GM19467 (cell line): Measurements from ENCODE around the gene LHX8.
"Not testable (repeated sequence)": the region's sequence is repeated elsewhere in the genome, so short reads cannot be mapped to it uniquely, and the experiment has no call there.

Experiments
- ATAC-seq: cut with Tn5 transposase; IDR thresholded peaks from one replicate; pipeline ENCODE4 v1.9.1; 2021; ENCODE audit warnings: mild to moderate bottlenecking, moderate library complexity; ENCODE audit not compliant: unreplicated experiment

Gene LHX8

DNA sequence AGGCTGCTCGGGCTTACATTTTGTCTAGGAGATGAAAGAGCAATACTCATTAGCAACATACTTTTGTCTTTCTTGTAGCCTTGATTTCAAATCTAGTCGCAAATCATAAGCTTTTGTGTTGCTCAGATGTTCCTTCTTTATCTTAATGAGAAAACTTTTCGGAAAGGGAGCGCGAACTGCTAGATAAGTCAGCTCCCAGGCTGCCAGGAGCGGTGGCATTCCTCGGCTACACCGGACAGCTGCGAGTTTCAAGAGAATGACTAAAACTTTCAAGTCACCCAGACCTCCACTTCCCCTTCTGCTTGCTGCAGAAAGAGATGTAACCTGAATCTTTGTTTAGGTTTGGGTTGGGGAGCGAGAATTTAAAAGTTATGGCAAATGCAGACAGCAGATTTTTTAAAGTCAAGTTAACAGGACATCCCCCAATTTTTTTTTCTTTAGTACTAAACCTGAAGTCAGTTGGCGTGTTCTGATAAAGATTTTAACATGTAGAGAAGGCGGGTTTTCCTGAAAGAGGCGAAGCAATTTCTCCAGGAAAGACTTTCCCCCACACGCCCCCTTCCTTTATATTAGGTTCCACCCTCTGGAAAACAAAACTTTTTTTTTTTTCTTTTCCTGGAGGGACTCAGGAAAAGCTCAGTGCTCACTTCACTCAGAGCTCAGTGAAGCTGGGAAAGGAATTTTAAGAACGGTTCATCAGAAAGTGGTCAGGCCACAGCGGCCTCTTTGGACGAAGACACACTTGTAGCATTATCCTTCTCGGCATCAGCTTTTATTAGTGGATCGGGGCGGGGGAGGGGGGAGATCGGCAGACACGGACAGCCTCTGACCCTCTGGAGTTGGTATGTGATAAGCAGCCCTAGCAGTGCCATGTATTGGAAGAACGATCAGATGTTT lies at the start of gene LHX8:
Gene LHX8, plus strand, starts transcription at position 639 of the 897 bp plus-strand sequence. CDS start 2,227 bp downstream, outside the sequence.
- ATAC-seq: no peak

DNA sequence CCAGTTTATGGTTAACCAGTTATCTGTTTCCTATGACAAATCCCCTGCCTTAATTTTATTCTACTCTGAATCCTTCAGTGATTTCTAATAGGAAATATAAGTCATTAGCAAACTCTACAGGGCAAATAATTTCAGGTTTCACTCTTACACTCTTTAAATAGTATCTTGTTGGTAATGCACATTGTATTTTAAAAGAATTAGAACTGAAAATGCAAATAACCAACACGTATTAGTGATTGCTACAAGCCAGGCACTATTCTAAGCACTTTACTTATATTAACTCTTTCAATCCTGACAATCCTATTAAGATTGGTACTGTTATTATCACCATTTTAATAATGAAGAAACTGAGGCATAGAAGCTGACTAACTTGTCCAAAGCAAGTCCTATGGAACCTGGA lies 48.3 kb upstream of the LHX8 start:
- no peak for ATAC-seq

DNA sequence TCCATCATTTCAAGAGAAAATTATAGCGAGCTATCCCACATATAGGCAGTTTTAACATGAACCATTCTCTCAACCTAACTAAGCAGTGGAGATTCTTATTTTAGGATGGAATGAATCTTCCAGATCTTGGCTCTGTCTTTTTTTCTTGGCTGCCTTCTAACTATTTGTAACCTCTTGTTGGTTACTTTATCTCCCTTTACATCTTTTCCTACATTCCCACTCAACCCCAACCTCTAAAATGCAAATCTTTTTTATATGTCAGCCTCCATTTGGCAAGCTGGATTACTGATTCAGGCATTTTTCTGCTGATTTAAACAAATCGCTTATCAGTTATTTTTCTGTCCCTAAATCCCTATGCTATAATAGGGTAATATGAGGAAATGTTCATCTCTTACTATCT lies 46.9 kb upstream of the LHX8 start:
- ATAC-seq: no peak

DNA sequence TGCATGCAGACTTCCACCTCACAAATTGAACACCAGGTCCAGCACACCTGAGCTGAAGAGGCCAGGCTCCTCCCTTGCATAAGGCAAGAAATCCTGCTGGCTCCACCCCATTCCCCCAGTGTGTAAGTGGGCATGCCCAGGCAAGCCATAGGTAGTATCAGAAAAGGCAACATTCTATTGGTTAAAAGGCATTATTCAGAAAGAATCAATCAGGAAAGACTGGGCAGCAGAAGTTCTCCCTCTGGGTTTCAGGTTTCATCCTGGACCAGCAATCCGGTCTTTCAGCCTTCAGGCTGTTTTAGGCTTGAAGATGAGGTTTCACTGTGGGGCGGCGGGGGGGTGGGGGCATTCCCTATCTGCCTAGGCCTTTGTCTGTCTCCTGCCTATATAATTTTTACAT lies 42.0 kb upstream of the LHX8 start:
- ATAC-seq: no peak

DNA sequence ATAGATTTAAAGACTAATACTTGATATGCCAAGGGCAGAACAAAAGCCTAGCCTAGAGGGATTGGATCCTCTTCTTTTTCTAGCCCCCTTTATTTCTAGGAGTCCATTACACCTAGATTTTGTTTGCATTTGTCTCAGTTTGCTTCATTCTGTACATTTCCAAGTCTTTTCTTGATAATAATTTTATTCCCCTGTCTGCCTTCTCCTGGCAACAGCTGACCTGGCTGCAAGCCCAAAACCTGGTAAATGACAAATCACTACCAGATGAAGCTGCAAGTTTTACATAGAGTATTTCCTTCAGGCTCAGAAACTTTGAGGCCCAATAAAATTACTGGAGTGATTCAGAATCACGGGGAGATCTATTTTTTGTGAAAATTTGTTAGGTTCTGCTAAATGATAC lies 36.5 kb upstream of the LHX8 start:
- ATAC-seq: no peak

DNA sequence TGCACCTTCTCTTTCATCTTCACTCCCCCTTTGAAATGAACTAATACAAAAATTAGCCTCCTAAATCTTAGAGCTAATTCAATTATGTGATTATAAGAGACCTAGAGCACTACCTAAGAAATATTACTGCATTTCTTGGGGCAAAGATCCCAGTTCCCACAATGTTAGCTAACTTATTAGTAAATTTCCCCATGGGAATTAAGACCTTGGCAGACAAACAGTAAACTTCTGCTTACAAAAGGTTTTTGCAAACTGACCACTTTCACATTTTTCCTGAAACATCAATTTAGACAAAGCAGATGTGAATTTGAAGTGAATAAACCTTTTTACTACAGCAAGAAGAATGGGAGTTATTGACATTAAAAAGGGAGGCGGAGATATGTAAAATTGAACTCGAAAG lies 34.6 kb upstream of the LHX8 start:
- ATAC-seq: no peak

DNA sequence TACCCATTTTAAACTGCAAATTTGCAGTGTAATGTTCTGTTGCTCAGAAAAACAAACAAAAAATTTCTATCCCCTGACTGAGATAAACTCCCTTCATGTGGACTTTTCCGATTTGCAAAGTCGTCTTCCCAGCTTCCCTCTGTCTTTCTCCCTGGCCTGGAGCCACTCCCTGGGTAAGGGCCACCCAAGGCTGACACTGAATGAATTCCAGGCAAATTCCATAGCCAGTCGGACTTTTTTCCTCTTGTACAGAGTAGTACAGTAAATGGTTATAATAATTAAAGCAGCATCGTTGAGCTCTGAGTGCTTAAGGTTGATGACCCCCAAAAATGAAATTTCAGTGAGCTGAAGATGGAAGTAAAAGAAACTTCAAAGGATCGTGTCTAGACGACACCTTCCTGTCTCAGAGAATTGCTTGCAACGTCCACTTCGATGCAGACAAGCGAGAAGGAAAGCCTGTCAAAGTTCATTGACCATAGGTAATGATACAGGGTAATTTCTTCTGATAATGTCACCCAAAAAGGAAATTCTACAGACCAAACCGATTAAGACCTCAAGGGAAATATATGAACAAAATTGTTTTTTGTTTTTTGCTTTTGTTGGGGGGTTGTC lies 33.6 kb upstream of the LHX8 start:
- no peak for ATAC-seq

DNA sequence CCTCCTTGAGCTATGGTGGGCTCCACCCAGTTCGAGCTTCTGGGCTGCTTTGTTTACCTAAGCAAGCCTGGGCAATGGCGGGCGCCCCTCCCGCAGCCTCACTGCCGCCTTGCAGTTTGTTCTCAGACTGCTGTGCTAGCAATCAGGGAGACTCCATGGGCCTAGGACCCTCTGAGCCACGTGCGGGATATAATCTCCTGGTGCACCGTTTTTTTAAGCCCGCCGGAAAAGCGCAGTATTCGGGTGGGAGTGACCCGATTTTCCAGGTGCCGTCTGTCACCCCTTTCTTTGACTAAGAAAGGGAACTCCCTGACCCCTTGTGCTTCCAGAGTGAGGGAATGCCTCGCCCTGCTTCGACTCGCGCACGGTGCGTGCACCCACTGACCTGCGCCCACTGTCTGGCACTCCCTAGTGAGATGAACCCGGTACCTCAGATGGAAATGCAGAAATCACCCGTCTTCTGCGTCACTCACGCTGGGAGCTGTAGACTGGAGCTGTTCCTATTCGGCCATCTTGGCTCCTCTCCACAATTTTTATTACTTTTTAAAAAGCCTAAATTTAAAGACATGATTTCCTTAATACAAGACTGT lies 21.7 kb upstream of the LHX8 start:
- ATAC-seq: not testable (repeated sequence)

DNA sequence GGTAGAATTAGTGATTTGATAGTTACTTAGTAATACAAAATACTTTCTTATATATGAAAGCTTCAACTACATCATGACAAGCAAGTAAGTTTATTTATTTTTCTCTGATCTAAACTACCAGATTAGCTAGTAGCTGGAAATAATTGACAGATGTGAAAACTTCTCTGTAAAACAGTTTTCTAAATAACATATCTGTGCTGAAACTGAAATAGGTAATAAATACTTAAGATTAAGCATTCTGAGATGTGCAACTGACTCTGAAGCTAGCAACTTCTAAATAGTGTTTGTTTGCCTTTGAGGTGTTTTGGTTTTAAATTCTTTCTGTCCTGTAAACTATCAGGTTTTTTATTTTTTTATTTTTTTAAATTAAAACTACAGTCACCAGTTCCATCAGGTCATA lies 18.5 kb upstream of the LHX8 start:
- peak; percentile 83 for ATAC-seq

DNA sequence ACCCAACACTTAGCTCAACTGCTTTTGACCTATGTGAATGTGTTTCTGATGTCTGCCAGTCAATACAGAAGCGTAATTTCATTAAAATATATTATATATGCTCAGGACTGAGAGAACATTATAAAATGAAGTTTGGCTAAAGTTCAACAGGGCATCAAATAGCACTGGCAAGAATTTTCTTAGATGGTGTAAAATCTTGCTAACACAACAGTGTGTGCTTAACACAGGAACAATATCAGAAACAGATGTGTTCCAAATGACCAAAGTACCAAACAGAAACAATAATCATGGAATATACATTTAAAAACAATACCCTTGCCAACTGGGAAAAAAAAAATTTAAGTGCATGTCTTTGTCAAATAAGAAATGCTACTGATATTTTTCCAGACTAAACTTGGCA lies 10.4 kb upstream of the LHX8 start:
- ATAC-seq: no peak

DNA sequence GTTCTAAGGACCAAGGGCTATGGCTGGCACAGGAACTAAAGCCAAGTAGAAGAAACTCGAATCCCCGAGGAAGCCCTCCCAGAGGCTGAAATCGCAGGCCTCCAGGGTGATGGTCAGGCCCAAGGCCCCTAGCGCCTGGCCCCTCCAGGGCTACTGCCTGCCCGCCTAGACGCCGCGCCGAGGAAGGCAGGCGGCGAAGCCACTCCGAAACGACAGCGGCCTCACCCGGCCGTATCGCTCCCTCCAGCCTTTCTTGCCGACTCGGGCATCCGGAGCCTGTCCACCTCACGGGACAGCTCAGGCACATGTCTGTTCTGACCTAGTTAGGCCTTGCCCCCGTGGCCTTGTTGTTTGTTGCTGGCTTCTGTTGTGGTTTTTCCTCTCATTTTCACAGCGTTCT lies 9.7 kb upstream of the LHX8 start:
- no peak for ATAC-seq

DNA sequence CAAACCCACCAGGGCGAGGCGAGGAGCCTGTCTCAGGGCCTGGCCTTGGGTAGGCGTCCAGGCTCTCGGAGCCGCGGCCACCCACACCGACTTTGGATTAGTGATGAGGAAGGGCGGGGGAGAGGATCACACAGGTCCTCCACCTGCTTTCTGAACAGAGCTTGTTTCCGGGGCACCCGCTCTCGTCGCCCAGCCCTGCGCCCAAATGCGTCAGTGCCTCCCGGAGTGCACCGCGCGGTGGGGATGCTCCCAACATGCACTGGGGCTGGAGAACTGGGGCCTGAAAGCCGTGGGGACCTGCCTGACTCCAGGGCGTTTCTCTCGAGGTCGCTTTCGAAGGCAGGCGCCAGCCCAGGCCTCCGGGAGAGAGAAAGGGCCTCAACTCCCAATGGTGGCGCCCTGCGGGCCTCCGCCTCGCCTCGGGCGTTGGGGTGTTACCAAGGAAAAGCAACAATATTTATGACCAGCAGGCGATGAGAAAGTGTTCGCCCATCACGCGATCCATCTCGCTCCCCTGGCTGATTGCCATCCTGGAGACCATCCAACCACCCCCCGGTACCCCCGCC lies 8.9 kb upstream of the LHX8 start:
- no peak for ATAC-seq

DNA sequence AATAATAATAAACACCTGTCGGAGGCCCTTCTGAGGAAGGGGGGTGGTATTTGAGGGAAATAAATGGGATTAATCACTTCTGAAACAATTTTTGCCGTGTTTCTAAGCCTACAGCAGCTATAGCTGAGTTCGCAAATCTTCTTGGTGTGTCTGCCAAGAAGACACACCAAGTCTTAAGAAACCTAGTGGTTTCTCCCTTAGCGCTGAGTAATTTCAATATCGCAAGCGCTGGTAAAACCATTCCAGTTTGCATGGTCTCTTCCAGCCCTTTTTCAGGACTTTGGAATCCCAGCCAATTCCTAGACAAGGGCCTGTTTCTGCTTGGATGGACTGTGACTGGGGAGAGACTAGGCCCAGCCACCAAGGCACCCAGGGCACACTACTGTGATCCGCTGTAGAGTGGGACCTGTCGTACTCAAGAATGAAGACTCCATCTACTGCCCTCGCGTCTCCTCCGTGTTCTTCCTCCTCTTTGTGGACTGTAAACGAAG lies 7.5 kb upstream of the LHX8 start:
- ATAC-seq: no peak

DNA sequence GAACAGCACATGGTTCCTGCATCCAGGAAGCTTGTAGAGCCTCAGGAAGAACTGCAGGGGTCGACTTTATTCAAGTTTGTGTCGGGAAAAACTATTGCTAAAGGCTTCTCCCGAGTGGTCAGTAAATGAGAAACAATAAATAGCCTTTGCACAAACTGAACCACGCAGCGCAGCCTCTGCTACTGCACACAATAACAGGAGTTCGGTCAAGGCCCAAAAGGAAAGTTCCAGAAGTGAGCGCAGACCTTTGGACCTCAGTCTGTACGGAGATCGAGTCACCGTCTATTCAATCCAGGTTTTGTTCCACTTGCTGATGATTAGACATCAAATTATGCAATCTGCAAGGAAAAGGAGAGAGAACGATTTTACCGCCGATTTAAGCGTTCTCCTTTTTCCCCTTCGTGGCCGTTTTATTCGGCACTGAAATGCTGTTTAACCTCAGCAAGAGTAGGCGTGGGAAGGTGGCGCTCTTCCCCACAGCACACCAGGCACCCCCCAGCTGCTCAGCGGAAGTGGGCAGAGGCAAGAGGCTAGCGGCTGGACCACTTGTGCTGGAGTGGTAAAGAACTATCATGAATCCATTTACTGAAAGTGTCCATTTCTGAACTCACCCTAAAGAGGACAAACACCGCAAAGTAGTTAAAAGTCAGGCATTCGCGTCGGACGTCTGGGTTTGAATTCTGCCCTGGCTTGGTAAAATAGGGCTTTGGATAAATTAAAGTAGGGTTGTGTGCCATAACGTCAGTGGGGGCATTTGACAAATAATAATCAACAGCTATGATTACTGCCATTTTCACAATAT lies 6.1 kb upstream of the LHX8 start:
- no peak for ATAC-seq

DNA sequence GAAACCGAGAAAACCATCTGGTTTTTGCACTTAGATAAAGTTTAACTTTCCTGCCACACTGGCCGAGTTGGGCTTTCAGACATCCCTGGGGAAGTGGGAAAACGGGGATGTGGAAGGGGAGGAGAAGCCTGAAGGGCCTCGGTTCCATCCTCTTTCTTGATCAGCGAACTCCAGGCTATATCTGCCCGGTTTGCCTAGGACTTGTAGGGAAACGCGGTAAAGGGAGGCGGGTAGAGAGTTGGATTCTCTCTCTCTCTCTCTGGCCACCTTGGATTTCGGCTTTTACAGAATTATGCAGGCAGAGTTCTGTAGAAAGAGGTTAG lies 4.6 kb upstream of the LHX8 start:
- no peak for ATAC-seq

DNA sequence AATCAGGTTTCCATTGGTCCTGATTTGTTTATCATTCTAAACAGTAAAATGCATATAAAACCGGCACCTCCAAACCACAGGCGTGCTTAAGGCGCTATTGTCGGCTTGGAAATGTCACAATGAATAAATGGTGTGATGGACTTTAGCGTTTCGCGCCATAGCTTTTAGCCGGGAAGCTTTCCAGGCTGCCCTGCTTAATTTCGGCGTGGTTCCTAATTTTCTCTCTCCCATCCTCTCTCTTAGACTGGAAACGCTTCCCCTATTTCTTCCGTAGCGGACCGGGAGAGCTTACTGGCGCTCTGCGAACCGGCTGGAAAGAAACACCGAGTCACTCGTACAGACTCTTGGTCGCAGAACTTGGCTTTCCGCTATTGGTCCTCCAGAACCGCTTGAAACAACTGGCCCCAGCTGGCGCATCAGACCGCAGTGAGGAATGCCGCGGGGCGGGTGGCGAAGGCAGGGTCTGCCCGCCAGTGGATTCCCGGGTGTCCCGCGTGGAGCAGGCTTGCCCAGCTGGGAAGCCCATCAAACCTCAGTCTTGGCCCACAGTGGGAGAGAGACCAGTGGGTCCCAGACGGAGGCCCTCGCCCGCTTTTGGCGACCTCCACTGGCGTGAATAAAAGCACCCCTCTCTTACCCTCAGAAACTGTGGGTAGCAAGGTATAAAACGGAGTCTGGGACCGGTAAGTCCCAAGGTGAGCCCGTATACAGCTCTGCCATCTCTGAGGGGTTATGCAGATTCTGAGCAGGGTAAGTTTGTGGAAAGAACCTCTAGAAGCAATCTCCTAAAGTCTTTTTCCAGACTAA lies 4.0 kb upstream of the LHX8 start:
- no peak for ATAC-seq

DNA sequence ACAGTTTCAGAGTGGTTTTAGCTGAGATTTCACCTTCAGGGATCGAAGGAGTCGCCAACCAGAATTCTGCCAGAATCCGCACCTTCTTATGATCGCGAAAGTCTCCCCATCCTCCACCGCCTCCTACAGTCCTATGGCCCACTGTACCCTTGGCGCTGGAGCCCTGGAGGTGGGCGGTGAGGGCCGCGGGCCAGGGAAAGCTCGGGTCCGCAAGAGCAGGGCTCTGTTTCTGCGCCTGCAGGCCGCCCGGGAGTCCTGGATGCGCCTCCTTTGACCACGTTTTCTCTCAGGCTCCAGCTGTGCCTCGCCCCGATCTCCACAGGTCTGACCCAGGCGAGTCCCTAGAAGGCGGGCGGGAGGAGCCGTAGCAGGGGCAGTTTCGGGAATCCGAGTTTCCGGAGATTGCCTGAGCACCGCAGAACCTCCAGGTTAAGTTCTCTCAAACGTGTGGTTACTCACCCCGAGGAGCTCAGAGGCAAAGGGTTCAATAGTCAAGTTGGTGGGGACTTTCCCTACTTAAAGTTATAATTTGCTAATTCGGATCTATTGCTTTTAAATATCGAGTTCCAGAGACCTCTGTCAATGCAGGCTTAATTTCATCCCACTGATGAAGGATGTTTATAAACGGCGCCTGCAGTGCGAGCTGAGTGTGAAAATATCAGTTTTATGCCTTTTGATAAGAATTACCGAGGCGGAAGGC lies 3.2 kb upstream of the LHX8 start:
- ATAC-seq: no peak

DNA sequence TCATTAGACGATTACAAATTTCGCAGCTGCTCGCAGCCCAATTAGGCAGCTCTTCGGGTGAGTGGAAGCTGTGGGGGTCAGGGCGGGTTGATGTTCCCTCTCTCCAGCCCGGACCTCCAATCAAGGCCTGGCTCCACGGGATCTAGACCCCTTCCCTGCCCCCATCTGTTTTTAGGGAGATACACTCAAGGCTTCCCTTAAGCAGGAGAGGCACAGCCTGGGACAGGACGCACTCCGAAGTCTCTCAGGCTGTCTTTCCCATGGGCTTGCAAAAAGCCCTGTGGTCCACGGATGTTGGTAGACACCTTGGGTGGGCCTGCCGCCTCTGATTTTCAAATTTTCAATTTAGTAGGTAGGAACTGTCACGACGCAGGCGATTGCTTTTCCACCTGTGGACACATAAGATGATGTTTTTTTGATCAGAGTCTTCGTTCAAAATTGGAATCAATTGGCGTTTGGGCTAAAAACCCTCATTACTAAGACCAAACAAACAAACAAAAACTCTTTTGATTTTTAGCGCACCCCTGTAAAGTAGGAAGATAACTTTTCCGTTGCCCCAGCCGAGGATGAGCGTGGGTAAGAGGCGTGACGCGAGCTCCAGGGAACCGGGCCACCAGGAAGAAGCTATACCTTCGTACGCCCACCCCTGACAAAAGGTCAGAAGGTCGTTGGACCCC lies 2.5 kb upstream of the LHX8 start:
- no peak for ATAC-seq

DNA sequence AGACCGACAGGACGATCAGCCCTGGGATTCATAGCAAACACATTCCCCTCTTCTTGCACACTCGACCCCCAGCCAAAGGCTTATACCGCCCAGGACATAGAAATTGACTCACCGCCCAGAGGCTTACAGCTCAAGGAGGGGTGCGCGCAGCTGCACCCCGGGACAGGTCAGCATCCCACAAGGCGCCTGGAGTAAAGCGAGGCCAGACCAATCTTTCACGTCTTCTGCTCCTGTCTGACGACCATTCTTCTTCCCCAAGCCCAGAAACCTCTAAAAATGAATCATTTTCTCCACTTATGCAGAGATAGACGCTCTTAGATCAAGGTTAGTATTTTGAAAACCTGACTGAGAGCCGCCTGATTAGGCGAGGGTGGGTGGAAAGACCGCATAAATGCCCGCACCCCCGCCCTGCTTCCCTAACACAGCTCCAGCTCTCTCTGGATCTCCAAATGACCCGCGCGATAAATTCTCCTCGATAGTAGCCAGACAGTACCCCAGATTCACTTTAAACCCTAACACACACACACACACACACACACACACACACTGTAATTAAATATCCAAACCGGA lies 1.9 kb upstream of the LHX8 start:
- ATAC-seq: no peak
